Neural cell (in vitro differentiated cells): ENCODE measurements around the gene MINDY4. TPM values are rescaled to one million over a fixed set of nuclear protein-coding genes. Genes with fewer than 3 reads are reported as not detected.

Experiments used
- H2AFZ ChIP-seq: fragments of 200-600, 300-800 bp; sonication (generic), shearing (Covaris generic); 2 replicates; pipeline ENCODE4 v1.6.0; 2014; ENCODE audit warnings: low read depth, mild to moderate bottlenecking, antibody characterized with exemption, low read length, moderate library complexity
- H3F3A ChIP-seq: fragments of 200-600 bp; shearing (Covaris generic); 2 replicates; pipeline ENCODE4 v1.6.1; 2016; ENCODE audit warnings: mild to moderate bottlenecking, moderate library complexity, mixed read lengths, antibody characterized with exemption, low read length; ENCODE audit not compliant: insufficient read depth, poor library complexity, severe bottlenecking
- H3K27ac ChIP-seq: fragments of 200-600, 300-800 bp; sonication (generic), shearing (Covaris generic); 2 replicates; pipeline ENCODE4 v1.5.1; 2014; ENCODE audit warnings: mild to moderate bottlenecking, low read length, moderate library complexity
- H3K27me3 ChIP-seq: fragments of 300-800, 200-600 bp; sonication (generic), shearing (Covaris generic); 2 replicates; pipeline ENCODE4 v1.6.0; 2014; ENCODE audit warnings: mild to moderate bottlenecking, low read depth, low read length, moderate library complexity; ENCODE audit not compliant: insufficient read depth
- H3K36me3 ChIP-seq: fragments of 300-800, 200-600 bp; sonication (generic), shearing (Covaris generic); 2 replicates; pipeline ENCODE4 v1.5.1; 2014; ENCODE audit warnings: mild to moderate bottlenecking, antibody characterized with exemption, low read length, moderate library complexity; ENCODE audit not compliant: insufficient read depth
- H3K4me2 ChIP-seq: fragments of 300-800, 200-600 bp; sonication (generic), shearing (Covaris generic); 2 replicates; pipeline ENCODE4 v1.6.0; 2014; ENCODE audit warnings: mild to moderate bottlenecking, low read length
- H3K4me3 ChIP-seq: fragments of 300-800, 200-600 bp; sonication (generic), shearing (Covaris generic); 2 replicates; pipeline ENCODE4 v1.5.1; 2014; ENCODE audit warnings: mild to moderate bottlenecking, low read length, moderate library complexity
- H3K79me2 ChIP-seq: fragments of 200-600 bp; shearing (Covaris generic); replicated peaks from 2 replicates; pipeline ENCODE4 v1.6.0; 2014; ENCODE audit warnings: mild to moderate bottlenecking, low read length, moderate library complexity; ENCODE audit not compliant: insufficient read depth
- H3K9ac ChIP-seq: fragments of 300-800, 200-600 bp; sonication (generic), shearing (Covaris generic); 2 replicates; pipeline ENCODE4 v1.6.1; 2016; ENCODE audit warnings: mild to moderate bottlenecking, low read length, mixed read lengths
- H3K9me2 ChIP-seq: fragments of 200-600 bp; shearing (Covaris generic); 2 replicates; pipeline ENCODE4 v1.6.1; 2016; ENCODE audit warnings: mild to moderate bottlenecking, low read length, mixed read lengths; ENCODE audit not compliant: insufficient read depth
- H3K9me3 ChIP-seq: fragments of 200-600, 300-800 bp; sonication (generic), shearing (Covaris generic); 2 replicates; pipeline ENCODE4 v1.6.1; 2016; ENCODE audit warnings: mild to moderate bottlenecking, mixed run types, low read length, moderate library complexity, mixed read lengths
- H4K20me1 ChIP-seq: fragments of 200-600 bp; shearing (Covaris generic); 2 replicates; pipeline ENCODE4 v1.6.1; 2016; ENCODE audit warnings: mild to moderate bottlenecking, mixed run types; ENCODE audit not compliant: insufficient read depth
- CTCF ChIP-seq: fragments of 450-650 bp; IDR thresholded peaks from 2 replicates; pipeline ENCODE4 v1.5.1; 2014; ENCODE audit warnings: antibody characterized with exemption, mild to moderate bottlenecking, moderate library complexity; ENCODE audit not compliant: poor library complexity, severe bottlenecking
- EP300 ChIP-seq: fragments of 450-650 bp; conservative IDR thresholded peaks from 2 replicates; pipeline ENCODE4 v1.6.1; 2014; ENCODE audit warnings: antibody characterized with exemption, mild to moderate bottlenecking, moderate library complexity; ENCODE audit not compliant: poor library complexity, severe bottlenecking
- EZH2 ChIP-seq: fragments of 200-600, 300-800 bp; shearing (Covaris generic), sonication (generic); IDR thresholded peaks from 2 replicates; pipeline ENCODE4 v1.6.1; 2014; ENCODE audit warnings: antibody characterized with exemption, low read length, borderline replicate concordance, mild to moderate bottlenecking; ENCODE audit not compliant: insufficient read depth, poor library complexity, severe bottlenecking
- MXI1 ChIP-seq: fragments of 450-650 bp; conservative IDR thresholded peaks from 2 replicates; pipeline ENCODE4 v1.6.1; 2014; ENCODE audit warnings: antibody characterized with exemption, mild to moderate bottlenecking; ENCODE audit not compliant: poor library complexity, severe bottlenecking
- POLR2AphosphoS5 ChIP-seq: IDR thresholded peaks from 2 replicates; pipeline ENCODE4 v1.6.1; 2012
- RAD21 ChIP-seq: fragments of 450-650 bp; conservative IDR thresholded peaks from 2 replicates; pipeline ENCODE4 v1.6.1; 2014; ENCODE audit warnings: antibody characterized with exemption, mild to moderate bottlenecking, moderate library complexity
- REST ChIP-seq: IDR thresholded peaks from 2 replicates; pipeline ENCODE4 v1.6.1; 2012; ENCODE audit warnings: borderline replicate concordance
- SMC3 ChIP-seq: fragments of 450-650 bp; conservative IDR thresholded peaks from 2 replicates; pipeline ENCODE4 v1.6.1; 2014; ENCODE audit warnings: antibody characterized with exemption, mild to moderate bottlenecking, moderate library complexity; ENCODE audit not compliant: poor library complexity
- TAF1 ChIP-seq: IDR thresholded peaks from 2 replicates; pipeline ENCODE4 v1.6.1; 2012; ENCODE audit warnings: low read depth
- polyA plus RNA-seq: library from polyadenylated mRNA; depleted of rRNA; stranded (reverse); fragments of >200 nt; gene quantifications from 2 replicates; pipeline ENCODE4 v1.2.3, GENCODE V29; 2014

The MINDY4 gene
- polyA plus RNA-seq, 1 donor from 2014 or later: 1.0 TPM

DNA sequence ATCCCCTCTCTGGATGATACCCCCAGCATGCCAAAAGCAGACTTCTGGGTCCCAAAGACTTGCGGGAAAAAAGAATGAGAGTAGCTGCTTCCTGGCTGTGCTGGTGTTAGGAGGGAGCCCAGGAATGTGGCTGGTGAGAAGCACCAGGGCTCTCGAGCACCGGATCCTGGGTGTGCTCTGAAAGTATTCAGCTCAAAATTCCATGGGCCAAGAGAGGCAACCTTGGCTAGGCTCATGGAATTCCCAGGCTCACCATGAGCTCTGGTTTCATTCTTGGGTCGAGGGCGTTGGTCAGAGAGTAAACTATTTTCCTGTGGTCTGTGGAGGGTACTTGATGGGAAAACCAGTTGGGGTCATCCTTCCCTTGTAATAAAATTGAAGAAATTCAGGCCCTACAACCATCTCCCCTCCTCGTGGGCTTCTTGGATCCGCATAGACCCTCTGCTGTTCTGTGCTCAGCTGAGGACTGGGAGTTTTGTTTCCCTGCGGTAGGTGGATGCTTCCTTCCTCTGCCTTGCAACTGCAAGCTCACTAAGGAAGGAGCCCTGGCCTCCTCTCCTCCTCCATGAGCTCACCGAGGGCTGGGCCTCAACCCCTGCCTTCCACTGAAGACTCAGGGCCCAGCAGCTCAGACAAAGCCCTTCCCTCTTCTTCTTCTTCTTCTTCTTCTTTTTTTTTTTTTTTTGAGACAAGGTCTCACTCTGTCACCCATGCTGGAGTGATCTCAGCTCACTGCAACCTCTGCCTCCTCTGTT, 106.0 kb downstream of the MINDY4 start:
- Histone ChIP-seq H3K4me3 (no peak overlapping the region), H3K27me3 (no peaks in the 10 kb centered on the region), H3F3A (no peaks in the 10 kb centered on the region), H3K9me2 (no peaks in the 10 kb centered on the region), H3K36me3 (no peaks in the 10 kb centered on the region), H3K9me3 (no peaks in the 10 kb centered on the region), H3K27ac (no peak overlapping the region), H3K79me2 (no peaks in the 10 kb centered on the region), H3K4me2 (no peak overlapping the region), H3K9ac (no peak overlapping the region), H4K20me1 (no peaks in the 10 kb centered on the region), H2AFZ (no peak overlapping the region)
- TF ChIP-seq REST (no peak), EZH2 (no peak), SMC3 (no peak), MXI1 (no peak), CTCF (no peak), EP300 (no peak), RAD21 (no peak), POLR2AphosphoS5 (no peak), TAF1 (no peak)

DNA sequence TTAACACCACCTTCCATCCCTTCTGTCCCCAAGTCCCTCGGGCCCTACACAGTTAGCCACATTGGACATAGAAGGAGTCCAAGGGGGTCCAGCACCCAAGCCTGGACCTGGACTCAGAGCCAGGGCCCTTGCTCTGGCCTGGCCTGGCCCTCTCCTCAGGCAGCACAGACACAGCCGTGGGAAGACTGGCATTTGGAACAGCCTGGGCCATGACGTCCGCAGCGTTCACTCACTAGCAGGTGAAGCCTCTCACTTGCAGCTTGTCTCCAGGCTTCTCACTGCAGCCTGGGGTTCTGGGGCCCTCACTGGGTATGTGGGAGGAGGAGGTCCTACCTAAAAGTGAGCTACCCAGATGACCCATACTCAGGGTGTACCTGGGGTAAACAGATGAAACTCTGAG, 106.8 kb downstream of the MINDY4 start:
- no peaks in the 10 kb centered on the region for H3F3A ChIP-seq
- no peak overlapping the region for H3K4me3 ChIP-seq
- H3K9me3 ChIP-seq: no peaks in the 10 kb centered on the region
- no peaks in the 10 kb centered on the region for H3K9me2 ChIP-seq
- H3K9ac ChIP-seq: no peak overlapping the region
- H2AFZ ChIP-seq: no peak overlapping the region
- H3K79me2 ChIP-seq: no peaks in the 10 kb centered on the region
- H3K27me3 ChIP-seq: no peaks in the 10 kb centered on the region
- H3K27ac ChIP-seq: no peak overlapping the region
- no peak for TF ChIP-seq SMC3
- TF ChIP-seq MXI1: no peak
- TF ChIP-seq REST: no peak
- H4K20me1 ChIP-seq: no peaks in the 10 kb centered on the region
- H3K4me2 ChIP-seq: no peak overlapping the region
- no peaks in the 10 kb centered on the region for H3K36me3 ChIP-seq
